Common myeloid progenitor, CD34-positive (primary cell): ENCODE measurements around the gene SMAP1.

ENCODE experiments used
- CTCF ChIA-PET: fragments of 350-600 bp; sonication (Branson Sonifier 250); formaldehyde crosslinking; loops from one replicate; lab custom pipeline; 2021; ENCODE audit warnings: antibody characterized with exemption; lab: Charles Lee
- POLR2A ChIA-PET: fragments of 350-600 bp; sonication (Branson Sonifier 250); formaldehyde crosslinking; loops from one replicate; lab custom pipeline; 2021; ENCODE audit warnings: antibody characterized with exemption; lab: Charles Lee
- DNase-seq, 3 donors: peaks; one replicate each; pipeline versions ENCODE4 v3.0.0 to v3.0.0-alpha.2; 2013
- H3K27ac ChIP-seq, 2 experiments: 1 replicate in 1 of 2; 2 replicates in 1 of 2; pipeline ENCODE4 v1.7.0; 2013; ENCODE audit warnings: inconsistent platforms in 2 of 2, low read length in 2 of 2, mild to moderate bottlenecking in 2 of 2, low read depth in 1 of 2, moderate library complexity in 1 of 2; ENCODE audit not compliant: severe bottlenecking in 2 of 2, insufficient read depth in 1 of 2, poor library complexity in 1 of 2
- H3K27me3 ChIP-seq, 5 experiments: replicated peaks in 2 of 5; 1 replicate in 3 of 5; 2 replicates in 2 of 5; pipeline versions ENCODE4 v1.6.1 to v1.7.0; 2013; ENCODE audit warnings: low read length in 4 of 5, mild to moderate bottlenecking in 2 of 5, moderate library complexity in 2 of 5, inconsistent platforms in 1 of 5; ENCODE audit not compliant: insufficient read depth in 5 of 5, control insufficient read depth in 4 of 5
- H3K36me3 ChIP-seq, 4 experiments: 1 replicate in 2 of 4; 2 replicates in 2 of 4; pipeline versions ENCODE4 v1.6.1 to v1.7.0; 2013; ENCODE audit warnings: low read length in 3 of 4, control low read depth in 1 of 4, mild to moderate bottlenecking in 1 of 4; ENCODE audit not compliant: control insufficient read depth in 4 of 4, insufficient read depth in 4 of 4
- H3K4me1 ChIP-seq, 4 experiments: 1 replicate in 3 of 4; 2 replicates in 1 of 4; pipeline versions ENCODE4 v1.6.1 to v1.7.1; 2013; ENCODE audit warnings: low read length in 3 of 4, mild to moderate bottlenecking in 3 of 4, control low read depth in 1 of 4, inconsistent platforms in 1 of 4, moderate library complexity in 1 of 4; ENCODE audit not compliant: control insufficient read depth in 4 of 4, insufficient read depth in 4 of 4; ENCODE audit errors: control extremely low read depth in 1 of 4
- H3K4me3 ChIP-seq, 7 experiments: 1 replicate in 4 of 7; 2 replicates in 3 of 7; pipeline versions ENCODE4 v1.5.1 to v1.7.0; 2013; ENCODE audit warnings: mild to moderate bottlenecking in 7 of 7, low read length in 6 of 7, moderate library complexity in 6 of 7, inconsistent platforms in 2 of 7, low read depth in 2 of 7, control low read depth in 1 of 7; ENCODE audit not compliant: insufficient read depth in 4 of 7, control insufficient read depth in 1 of 7; ENCODE audit errors: extremely low read depth in 1 of 7
- H3K9me3 ChIP-seq, 5 experiments: 1 replicate in 4 of 5; 2 replicates in 1 of 5; pipeline versions ENCODE4 v1.6.1 to v1.7.1; 2013; ENCODE audit warnings: low read length in 4 of 5, mild to moderate bottlenecking in 2 of 5, inconsistent platforms in 1 of 5, low read depth in 1 of 5, moderate library complexity in 1 of 5; ENCODE audit not compliant: control insufficient read depth in 4 of 5, insufficient read depth in 2 of 5; ENCODE audit errors: control extremely low read depth in 1 of 5
- WGBS: methylation state at CpG from one replicate; pipeline ENCODE4 v1.1.5; 2013; ENCODE audit not compliant: insufficient coverage; 5-methylcytosine and 5-hydroxymethylcytosine counted together

The SMAP1 gene

GRCh38 chr6:70857387-70858077 is 189.8 kb downstream of the SMAP1 start:
- H3K4me3 ChIP-seq: no peak overlapping the region
- POLR2A ChIA-PET: interaction anchor here (0.6 kb wide), 1 partner anchor 204 kb away, joined by 3 read pairs; no protein-coding TSS in a partner anchor
- CTCF ChIA-PET: no interaction called here

GRCh38 chr6:70860045-70860444 is 192.4 kb downstream of the SMAP1 start:
- Histone ChIP-seq H3K4me1 (peaks cover 0 to 10% (median 2%) of the 10 kb centered on the region in 4 experiments), H3K4me3 (no peak overlapping the region), H3K27me3 (no peaks in the 10 kb centered on the region), H3K36me3 (peaks cover 0 to 14% (median 7%) of the 10 kb centered on the region in 4 experiments), H3K9me3 (no peaks in the 10 kb centered on the region), H3K27ac (no peak overlapping the region)
- DNase-seq: no peak
- POLR2A ChIA-PET: no interaction called here
- no CpG with 5 or more reads among the region's 1 CpG for WGBS
- CTCF ChIA-PET: interaction anchor here (0.6 to 2.3 kb wide), 2 partner anchors 16 to 25 kb away, joined by 3 to 9 read pairs; no protein-coding TSS in a partner anchor

More at GRCh38 chr6:70857387-70858077, 189.8 kb downstream of the SMAP1 start:
- Histone ChIP-seq H3K4me1 (no peaks in the 10 kb centered on the region), H3K9me3 (no peaks in the 10 kb centered on the region), H3K36me3 (peaks cover 0 to 14% (median 8%) of the 10 kb centered on the region in 4 experiments), H3K27me3 (no peaks in the 10 kb centered on the region), H3K27ac (no peak overlapping the region)
- WGBS: 100% methylated on average over 1 of the region's 5 CpGs
- DNase-seq: no peak

GRCh38 chr6:70860920-70861319 is 193.2 kb downstream of the SMAP1 start:
- DNase-seq: no peak
- ChIA-PET CTCF (interaction anchor here (2.3 kb wide), 1 partner anchor 24 kb away, joined by 9 read pairs; no protein-coding TSS in a partner anchor), POLR2A (no interaction called here)
- Histone ChIP-seq H3K4me1 (peaks cover 0 to 10% (median 2%) of the 10 kb centered on the region in 4 experiments), H3K27ac (no peak overlapping the region), H3K36me3 (peaks cover 0 to 14% (median 7%) of the 10 kb centered on the region in 4 experiments), H3K9me3 (no peaks in the 10 kb centered on the region), H3K4me3 (no peak overlapping the region), H3K27me3 (no peaks in the 10 kb centered on the region)
- no CpG with 5 or more reads among the region's 1 CpG for WGBS

GRCh38 chr6:70863343-70863742 is 195.7 kb downstream of the SMAP1 start:
- H3K4me3 ChIP-seq: no peak overlapping the region
- CTCF ChIA-PET: no interaction called here

GRCh38 chr6:70864401-70864800 is 196.7 kb downstream of the SMAP1 start:
- Histone ChIP-seq H3K27ac (no peak overlapping the region), H3K36me3 (peaks cover 0 to 6% (median 5%) of the 10 kb centered on the region in 4 experiments), H3K4me1 (peaks cover 0 to 10% (median 2%) of the 10 kb centered on the region in 4 experiments), H3K27me3 (no peaks in the 10 kb centered on the region), H3K9me3 (no peaks in the 10 kb centered on the region), H3K4me3 (no peak overlapping the region)
- DNase-seq: peak in 2 of 3 donors; percentile 6 to 8
- WGBS: 69% methylated on average over 3 of the region's 3 CpGs
- ChIA-PET CTCF (interaction anchor here (0.7 to 0.8 kb wide), 2 partner anchors 20 to 146 kb away, joined by 3 read pairs; no protein-coding TSS in a partner anchor), POLR2A (no interaction called here)

More at GRCh38 chr6:70863343-70863742, 195.7 kb downstream of the SMAP1 start:
- Histone ChIP-seq H3K27me3 (no peaks in the 10 kb centered on the region), H3K4me1 (peaks cover 0 to 10% (median 2%) of the 10 kb centered on the region in 4 experiments), H3K36me3 (peaks cover 0 to 9% (median 6%) of the 10 kb centered on the region in 4 experiments), H3K27ac (no peak overlapping the region), H3K9me3 (no peaks in the 10 kb centered on the region)
- POLR2A ChIA-PET: no interaction called here
- 50% methylated on average over 2 of the region's 3 CpGs for WGBS
- DNase-seq: peak in 2 of 3 donors; percentile 36 to 44

GRCh38 chr6:70872469-70872868 is 204.8 kb downstream of the SMAP1 start:
- H3K36me3 ChIP-seq: no peaks in the 10 kb centered on the region
- no peak for DNase-seq
- no peaks in the 10 kb centered on the region for H3K4me1 ChIP-seq
- no CpG with 5 or more reads among the region's 2 CpGs for WGBS
- H3K27ac ChIP-seq: no peak overlapping the region
- H3K4me3 ChIP-seq: no peak overlapping the region
- POLR2A ChIA-PET: no interaction called here
- no peaks in the 10 kb centered on the region for H3K27me3 ChIP-seq
- CTCF ChIA-PET: no interaction called here
- peaks cover 0 to 21% (median 2%) of the 10 kb centered on the region in 5 experiments for H3K9me3 ChIP-seq
